B cell (primary cell): ENCODE results near the gene TUFM.

Source experiments
- CTCF ChIP-seq: fragments of 200-600 bp; IDR thresholded peaks from one replicate; pipeline ENCODE4 v1.8.0; 2022; ENCODE audit warnings: antibody characterized with exemption, mild to moderate bottlenecking
- EZH2 ChIP-seq: IDR thresholded peaks from 2 replicates; pipeline ENCODE4 v1.6.1; 2012; ENCODE audit warnings: borderline replicate concordance, low read depth, mild to moderate bottlenecking, moderate library complexity, low read length; ENCODE audit not compliant: insufficient read depth, poor library complexity, severe bottlenecking

- TF ChIP-seq CTCF (no peak), EZH2 (no peak)
Measured at GRCh38 chr16:28891964-28892890, 46.1 kb upstream of the TUFM start.
